ELR (cell line): Measurements from ENCODE around the gene PRDM16.

Source experiments
- DNase-seq: peaks from one replicate; pipeline ENCODE4 v3.0.0-alpha.2; 2015; ENCODE audit warnings: low read depth

PRDM16 gene

DNA sequence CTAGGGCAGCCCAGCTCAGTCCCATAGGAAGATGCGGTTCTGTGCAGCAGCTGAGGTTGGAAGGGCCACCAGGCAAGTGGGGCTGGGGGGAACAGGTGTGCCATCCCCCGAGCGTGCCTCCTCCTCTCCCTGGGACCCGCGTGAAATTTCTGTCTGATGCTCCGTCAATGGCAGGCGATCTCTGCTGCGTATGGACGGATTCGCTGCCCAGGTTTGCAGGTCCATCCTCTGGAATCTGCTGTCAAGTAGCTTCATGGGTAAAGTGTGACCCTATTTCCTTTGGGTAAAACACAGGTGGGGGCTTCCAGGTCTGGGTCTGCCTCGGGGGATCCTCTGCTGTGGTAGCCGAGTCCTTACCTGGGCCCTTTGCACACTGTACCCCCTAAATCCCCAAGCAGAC, 270.9 kb downstream of the PRDM16 start:
- no peak for DNase-seq

DNA sequence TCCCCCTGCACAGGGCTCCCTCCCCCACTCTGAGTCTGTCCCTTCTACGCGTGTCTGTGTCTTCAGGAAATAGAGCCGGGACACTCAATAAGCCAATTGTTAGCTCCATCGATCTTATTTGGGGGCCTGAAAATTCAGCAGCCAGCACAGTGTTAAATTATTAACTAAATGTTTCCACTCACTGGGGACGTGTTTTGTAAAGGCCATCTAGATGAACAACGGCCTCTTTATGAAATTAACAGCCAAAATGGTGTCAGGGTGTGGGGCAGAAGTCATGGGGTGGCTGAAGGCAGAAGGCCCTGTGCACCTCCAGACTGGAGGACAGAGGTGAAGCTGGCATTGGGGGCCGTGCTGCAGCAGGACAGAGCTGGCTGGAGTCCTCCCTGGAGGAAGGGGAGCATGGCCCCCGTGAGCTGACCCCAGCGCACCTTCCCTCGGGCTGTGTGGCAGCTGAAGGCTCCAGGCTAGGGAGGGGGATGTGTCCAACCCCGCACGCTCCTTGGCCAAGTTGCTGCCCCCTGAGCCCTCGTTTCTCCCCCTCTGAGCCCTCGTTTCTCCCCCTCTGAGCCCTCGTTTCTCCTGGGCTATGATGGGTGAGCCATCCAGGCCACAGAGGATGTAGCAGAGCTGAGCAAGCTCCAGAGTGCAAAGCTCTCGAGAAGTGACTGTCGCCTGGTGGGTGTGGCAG, 271.7 kb downstream of the PRDM16 start:
- DNase-seq, result no peak

DNA sequence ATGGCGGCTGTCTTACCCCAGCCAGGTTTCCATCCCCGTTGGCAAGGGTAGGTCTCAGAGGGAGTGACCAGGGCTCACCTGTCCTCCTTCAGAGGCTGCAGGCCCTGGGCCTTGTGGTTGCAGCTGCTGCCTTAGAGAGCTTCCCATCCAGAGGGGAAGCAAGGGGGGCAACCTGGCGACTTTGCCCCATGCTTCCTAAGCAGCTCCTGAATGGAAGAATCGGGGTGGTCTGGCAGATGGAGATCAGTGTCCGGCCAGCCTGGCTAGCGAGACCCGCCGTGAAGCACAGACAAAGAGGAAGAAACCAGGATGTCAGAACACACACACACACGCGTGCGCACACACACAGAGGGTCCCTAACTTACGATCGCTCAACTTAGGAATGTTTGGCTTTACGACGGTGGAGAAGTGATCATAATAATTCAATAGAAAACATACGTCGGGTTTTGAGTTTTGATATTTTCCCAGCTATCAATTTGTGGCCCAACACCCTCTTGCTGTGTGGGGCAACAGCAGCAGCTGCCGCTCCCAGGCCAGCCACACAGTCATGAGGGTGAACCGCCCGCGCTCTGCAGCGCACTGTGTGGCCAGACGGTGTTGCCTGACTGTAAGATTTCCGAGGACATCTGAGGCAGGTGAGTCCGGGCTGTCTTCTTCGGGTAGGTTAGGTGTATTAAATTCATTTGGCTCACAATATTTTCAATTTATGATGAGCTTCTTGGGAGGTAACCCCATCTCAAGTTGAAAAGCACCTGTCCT, 272.4 kb downstream of the PRDM16 start:
- no peak for DNase-seq

DNA sequence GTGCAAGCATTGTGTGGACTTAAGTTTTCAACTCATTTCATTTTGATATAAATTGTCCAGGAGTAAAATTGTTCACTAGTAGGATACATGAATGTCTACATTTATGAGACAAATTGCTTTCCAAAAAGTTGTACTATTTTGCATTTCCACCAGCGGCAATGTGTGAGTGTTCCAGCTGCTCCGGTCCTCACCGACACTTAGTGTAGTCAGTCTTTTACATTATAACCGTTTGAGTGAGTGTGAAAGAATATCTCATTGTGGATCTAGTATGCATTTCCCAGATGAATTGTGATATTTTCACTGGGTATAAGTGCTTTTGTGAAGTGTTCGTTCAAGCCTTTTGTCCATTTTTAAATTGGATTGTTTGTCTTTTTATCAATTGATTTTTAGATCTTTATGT, 274.0 kb downstream of the PRDM16 start:
- DNase-seq, result no peak

DNA sequence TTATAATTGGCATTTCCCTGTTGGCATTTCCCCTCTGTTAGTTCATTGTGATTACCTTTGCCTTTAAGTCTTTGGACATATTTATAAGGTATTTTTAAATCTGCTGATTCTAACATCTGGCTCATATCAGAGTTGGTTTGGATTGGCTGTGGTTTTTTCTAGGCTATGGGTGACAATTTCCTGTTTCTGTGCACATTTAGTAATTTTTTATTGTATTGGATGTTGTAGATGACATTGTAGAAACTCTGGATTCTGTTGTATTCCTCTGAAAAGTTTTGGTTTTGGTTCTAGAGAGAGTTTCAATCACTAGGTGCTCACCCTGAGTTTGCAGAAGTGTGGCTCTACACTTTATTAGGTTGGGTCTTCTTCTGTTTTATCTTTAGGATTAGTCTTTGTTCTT, 275.4 kb downstream of the PRDM16 start:
- no peak for DNase-seq

DNA sequence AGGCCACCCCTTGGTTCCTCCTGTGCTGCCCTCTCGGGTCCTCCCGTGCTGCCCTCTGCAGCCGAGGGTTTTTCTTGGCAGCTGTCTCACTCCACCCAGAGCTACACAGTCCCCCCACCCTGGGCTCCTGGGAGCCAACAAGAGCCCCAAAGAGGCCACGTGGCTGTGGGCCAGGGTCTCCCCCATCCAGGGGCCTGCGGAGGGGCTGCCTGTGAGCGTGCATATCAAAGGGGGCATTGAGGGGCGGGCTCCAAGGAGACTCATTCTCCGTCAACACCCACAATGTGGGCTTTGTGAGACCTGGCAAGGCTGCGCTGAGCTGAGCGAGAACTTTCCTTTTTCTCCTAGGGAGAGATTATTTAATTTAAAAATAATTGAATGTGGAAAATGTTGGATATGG, 276.8 kb downstream of the PRDM16 start:
- no peak for DNase-seq

DNA sequence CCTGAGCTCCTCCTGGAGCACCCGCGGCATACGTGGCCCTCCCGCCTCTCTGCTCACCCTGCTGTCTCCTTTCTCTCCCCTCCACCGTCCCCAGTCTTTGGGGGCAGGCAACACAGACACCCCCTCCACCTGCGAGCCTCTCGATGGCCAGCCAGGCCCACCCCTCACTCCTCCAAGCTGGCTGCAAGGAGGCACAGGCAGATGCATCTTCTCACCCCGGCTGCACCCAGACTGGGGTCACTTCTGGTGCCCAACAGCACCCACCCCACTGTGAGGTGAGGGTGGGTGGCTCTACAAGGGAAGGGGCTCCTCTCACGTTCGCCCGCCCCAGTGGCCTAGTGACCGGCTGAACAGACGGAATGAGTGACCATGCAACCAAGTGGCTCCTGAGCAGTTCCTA, 277.5 kb downstream of the PRDM16 start:
- no peak for DNase-seq

DNA sequence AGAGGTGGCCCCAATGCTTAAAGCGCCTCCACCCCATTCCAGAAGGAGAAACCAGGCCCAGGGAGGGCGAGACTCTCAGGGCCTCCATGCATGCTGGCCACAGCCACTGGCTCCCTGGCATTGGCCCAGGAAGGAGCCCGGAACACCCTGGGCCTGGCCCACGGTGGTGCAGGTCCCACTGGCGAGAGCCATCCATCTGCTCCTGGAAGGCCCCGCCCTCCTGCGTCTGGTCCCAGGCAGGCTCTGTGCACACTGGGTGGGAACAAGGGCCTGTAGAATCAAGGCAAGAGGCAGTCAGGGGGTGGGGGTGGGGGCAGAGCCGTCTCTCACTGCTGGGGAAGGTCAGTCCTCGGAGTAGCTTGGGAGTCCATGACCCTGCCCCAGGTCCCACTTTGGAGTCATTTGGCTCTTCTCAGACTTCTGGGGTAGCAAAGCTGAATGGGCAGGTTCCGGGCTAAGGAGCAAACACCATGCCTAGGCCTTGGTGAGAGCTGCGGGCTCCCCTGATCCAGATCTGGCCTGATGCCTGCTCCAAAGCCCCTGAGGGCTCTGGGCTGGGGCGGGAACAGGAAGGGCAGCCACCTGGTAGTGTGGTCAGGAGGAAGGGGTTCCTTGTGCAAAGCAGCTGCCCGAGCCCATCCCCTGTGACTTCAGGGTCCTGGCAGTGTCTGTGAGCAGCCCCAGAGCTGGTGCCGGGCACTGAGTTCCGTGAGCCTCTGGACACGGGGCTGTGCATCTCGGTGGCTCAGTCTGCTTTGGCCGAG, 278.4 kb downstream of the PRDM16 start:
- no peak for DNase-seq

DNA sequence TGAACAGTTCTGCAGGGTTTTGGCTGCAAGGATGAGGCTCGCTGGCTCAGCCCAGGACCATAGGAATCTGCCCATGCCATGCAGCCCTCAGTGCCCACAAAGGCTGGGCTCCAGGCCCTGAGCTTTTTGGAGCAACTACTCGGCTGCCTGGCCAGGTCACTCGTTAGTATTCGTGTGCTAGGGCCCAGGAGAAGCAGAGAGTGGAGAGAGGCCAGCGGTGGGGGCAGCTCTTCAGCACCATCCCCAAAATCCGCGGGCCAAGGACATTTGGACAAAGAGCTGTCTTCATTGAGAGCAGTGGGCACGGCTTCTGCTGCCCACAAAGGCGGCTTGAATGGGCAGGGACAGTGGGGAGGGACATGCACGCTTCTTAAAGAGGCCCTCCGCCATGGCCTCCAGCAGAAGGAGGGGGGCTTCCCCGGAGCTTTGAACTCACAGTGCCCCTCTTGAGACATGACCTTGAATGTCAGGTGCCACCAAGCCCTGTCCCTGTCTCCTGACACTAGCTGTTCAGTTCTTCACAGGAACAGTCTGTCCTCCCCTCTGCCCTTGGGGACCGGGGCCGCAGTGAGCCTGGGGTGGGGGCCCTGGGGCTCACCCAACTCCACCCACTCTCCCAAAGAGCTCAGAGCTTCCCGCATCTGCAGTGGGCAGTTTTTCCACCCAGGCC, 279.3 kb downstream of the PRDM16 start:
- DNase-seq, result no peak

DNA sequence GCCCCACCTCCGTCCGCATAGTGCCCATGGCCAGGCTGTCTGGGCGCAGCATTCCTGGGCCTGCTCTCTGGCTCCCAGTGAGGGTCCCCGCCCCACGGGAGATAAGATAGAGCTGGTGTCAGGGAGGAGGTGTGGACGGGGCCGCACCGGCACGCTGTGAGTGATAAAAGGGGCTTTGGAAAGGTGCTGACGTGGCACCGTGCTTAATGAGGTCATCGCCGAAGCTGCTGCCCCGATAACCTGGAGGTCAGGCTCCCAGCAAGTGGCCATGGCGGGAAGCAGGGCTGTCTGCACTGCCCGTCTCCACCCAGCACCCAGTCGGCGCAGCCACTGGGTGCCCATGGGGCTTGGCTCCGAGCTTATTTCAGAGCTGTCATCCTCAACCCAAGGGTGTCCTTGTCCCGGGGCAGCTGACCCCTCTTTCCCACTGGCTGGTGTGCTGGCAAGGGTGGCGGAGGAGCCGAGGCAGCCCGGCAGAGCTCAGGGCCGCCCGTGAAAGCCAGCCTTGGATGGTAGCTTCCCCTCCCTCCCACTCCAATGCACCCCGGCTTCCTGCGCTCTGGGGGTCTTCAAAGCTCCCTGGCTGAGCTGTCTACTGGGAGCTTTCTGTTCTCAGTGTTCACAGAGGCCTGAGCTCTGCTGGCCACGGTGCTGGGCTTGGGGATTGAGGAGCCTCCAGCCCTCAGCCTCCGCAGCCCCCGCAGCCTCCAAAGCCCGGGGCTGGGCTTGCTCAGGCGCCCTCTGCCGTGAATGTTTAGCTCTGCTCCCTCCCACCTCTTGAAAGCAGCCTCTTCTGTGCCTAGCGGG, 280.4 kb downstream of the PRDM16 start:
- DNase-seq, result no peak

DNA sequence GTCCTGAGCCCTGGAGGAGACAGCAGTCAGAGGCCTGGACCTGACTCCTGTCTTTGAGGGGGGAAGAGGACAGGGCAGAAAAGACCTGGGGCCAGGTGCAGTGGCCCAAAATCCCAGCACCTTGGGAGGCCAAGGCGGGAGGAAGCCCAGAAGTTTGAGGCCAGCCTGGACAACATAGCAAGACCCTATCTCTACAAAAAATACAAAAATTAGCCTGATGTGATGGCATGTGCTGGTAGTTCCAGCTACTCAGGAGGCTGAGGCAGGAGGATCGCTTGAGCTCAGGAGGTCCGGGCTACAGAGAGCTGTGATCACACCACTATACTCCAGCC, 280.9 kb downstream of the PRDM16 start:
- DNase-seq, result no peak

DNA sequence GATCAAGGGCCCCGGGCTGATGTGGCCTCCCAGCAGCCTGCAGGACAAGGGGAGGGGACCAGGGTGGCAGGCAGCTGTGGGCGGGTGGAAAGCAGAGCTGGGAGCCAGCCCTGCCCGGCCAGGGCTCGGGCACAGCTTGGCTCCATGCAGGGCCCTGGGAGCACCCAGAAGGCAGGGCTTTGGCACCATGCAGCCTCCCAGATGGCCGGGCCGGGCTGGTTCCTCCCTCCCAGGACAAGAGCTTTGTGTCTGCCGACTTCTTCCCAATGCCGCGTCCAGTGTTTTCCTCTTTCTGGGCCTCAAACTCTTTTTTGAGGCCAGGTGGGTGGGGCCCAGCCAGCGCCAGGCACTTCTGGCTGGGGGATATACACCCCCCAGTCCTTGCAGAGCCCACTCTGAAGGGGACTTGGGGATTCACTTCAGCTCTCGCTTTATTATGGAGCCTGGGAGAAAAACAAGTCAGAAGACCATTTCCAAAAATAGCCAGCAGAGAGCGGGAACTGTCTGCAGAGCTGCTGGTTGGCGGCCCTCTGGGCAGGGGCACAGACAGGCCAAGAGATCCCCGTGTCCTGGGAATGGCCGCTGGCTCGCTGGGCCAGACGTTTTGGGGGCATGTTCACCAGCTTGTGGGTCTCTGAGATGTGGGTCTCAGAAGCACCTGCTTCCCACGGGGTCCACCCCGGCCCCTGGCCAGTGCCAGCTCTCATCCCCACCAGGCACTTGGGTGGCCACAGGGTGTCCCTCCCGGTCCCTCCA, 281.7 kb downstream of the PRDM16 start:
- no peak for DNase-seq

DNA sequence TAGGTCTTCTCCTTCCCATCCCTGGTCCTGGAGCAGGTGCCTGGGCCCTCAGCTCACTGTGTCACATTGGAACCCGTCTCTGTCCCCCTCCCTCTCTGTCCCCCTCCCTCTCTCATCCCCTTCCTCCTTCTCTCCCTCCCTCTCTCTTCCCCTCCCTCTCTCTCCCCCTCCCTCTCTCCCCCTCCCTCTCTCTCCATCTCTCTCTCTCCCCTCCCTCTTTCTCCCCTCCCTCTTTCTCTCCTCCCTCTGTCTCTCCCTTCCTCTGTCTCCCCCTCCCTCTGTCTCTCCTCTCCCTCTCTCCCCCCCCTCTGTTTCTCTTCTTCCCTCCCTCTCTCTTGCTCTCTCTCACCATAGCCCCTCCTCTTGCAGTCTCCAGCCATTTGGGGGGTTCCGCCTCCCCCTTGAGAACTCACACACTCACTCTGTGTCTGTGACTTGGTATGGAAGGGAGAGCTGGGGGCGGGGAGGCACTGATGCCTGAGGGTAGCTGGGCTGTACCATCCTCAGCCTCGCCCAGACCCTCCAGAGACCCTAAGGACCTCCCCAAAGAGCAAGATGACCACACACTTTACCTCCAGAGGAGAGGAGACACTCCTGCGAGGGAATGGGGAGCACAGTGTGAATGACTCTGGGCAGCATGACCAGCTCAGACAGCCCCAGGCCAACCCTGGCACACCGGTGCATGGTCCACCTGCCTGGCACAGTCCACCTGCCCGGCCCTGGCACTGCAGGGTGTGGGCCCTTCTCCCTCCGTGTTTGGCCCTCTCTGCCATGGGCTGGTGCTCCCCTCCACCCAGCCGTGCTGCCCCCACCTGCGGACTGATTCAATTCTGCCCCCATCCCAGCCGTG, 282.7 kb downstream of the PRDM16 start:
- DNase-seq, result no peak

DNA sequence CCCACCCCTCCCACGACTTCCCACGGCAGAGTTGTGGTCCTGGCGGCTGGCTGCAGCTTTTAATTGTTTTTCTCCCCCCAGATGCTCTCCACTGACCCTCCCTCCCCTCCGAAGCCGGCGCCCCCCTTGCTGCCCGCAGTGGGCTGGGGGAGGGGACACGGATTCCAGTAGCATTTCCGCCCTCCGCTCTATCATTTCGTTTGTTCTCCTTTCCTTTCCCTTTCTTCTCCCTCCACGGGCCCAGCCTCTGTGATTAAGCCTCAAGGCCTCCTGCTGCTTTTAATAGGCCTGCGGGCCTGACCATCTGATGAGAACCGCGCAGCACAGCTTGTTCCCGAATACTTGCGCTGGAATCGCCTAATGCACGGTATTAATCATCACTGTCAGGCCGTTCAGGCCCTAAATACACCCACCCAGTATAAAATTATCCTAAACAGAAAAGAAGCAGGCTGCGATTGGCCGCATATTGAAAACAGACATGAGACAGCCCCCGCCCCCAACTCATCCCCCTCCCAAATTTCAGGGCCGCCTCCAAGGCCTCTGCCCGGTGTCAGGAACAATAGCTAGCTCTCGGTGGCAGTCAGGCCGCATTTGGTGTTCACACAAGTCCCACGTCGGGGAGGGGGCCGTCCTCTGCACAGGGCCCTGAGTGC, 283.4 kb downstream of the PRDM16 start:
- DNase-seq, result peak; percentile 1

DNA sequence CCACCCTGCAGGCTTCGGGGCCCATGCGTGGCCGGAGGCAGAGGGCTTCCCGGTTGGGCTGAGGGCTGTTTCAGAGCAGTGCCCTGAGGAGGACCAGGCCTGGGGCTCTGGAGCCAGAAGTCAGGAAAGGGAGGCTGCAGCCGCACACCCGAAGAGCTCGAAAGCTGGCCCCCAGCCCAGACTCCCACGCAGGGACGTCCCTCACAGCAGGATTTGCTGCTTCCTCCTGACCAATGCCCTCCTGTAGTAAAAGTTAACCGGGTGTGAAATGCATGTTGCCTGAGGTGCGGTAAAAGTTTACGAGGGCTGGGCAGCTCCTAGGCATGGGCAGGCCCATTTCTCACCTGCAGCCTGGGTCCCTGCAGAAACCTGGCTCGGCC, 283.9 kb downstream of the PRDM16 start:
- no peak for DNase-seq

DNA sequence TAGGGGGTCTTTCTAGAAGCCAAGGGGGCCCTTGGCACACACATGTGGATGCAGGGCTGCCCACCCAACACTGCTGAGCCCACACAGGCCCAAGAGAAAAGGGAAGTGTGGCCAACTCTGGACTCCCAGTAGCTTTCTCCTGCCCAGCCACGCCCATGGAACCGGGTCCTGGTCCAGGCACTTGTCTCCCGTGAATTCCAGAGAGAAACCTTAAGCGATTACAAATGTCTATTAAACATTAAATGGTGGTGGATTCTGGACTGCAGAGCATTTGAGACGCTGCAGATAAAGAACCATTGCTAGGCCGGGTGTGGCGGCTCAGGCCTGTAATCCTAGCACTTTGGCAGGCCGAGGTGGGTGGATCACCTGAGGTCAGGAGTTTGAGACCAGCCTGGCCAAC, 284.9 kb downstream of the PRDM16 start:
- DNase-seq, result no peak

DNA sequence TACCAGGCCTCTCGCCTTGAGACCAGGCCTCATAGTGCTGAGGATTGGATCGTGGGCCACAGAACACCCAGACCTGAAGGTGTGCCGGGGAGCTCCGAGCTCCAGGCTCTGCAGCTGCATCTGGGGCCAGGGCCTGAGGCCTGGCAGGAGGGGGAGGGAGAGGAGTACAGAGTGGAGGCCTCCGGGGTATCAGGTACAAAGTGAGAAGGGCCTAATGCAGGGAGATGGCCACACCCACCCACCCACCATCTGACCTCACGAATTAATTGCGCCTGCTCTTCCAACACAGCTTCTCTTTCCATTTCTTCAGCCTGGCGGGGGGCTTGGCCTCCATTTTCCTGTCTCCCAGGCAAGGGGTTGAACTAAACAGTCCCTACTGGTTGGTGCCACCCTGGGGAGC, 286.1 kb downstream of the PRDM16 start:
- DNase-seq, result no peak

DNA sequence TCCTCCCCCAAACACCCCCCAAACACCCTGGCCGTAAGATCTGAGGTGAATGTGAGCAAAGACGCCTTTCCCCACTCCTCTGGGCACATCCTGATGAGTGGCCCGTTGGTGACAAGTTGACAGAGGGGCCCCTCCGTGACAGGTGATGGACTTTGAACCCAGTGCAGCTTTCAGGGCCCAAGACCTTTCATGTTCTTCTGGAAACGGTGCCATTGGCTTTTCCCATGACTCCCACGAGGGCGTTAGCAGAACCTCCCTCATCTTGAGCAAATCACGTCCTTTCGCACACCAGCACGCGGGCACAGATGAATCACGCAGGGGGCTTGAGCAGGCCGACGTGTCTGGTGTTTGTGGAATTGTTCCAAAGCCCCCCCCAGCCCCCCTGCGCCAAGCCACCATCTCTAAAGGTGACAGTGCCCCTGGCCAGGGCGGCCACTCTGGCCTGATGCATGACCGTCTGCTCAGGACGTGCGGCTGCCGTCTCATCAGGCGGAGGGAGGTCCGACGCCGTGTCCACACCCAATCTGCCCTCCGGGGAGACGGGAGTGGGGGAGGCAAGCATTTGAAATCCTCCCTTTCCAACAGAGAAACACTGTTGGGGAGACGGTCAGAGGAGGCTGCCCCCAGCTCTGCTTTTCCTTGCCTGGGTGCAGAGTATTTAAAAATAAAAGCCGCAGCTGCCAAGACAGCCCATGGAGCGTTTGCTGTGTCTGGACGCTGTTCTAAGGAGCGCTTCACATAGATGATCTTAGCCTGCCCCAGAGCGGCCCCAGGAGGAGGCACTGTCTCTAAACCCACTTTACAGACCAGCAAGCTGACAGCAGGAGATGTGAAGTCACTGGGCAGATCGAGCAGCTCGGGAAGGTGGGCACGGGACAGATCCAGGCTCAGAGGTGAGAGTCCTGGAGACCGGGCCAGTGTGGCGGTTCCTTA, 287.2 kb downstream of the PRDM16 start:
- DNase-seq, result no peak
